Activated CD4-positive, CD25-positive, alpha-beta regulatory T cell treated with anti-CD3 and anti-CD28 coated beads, Interleukin-2, amount 50 U/mL, for 16 hours (primary cell): ENCODE measurements around the gene CSF3R.
"Not testable (repeated sequence)": the region's sequence is repeated elsewhere in the genome, so short reads cannot be mapped to it uniquely, and the experiment has no call there.

ENCODE experiments used
- DNase-seq: peaks from one replicate; pipeline ENCODE4 v3.0.0-alpha.2; 2020; ENCODE audit warnings: low read depth, low spot score

The CSF3R gene

DNA sequence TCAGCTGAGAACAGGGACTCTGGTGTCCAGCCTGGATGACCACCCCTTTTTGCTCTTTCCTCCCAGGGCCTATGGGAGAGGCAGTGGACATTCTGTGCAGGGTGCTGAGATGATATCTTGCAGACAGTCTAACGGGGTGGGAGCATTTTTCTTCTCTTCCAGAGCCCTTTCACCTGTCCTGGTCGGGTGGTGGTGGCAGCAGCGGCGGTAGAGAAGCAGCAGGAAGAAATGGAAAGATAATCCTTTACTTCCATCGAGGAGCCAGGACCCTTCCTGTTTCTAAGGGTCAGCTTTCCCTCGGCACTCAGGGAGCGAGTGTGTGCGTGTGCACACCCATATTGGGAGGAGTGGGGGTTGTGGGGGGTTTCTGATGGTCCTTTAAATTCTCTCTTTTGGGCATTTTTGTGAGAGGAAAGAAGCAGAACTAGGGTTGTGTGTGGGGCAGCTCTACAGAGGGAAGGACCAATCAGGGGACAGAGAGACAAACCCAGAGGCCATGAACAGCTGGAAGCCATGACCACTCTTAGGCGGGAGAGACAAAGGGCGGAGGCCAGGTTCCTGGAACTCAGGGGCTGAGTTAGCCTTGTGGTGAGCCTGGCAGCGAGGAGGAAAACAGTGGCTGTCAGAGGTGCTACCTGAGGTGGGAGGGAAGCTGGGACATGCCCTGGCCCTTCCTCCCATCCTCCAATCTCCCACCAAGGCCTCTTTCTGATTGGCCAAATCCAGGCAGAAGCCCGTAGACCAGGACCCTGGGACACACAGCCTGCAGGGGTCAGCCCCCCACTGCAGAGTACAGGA is 31.2 kb upstream of the CSF3R start:
- DNase-seq: no peak

DNA sequence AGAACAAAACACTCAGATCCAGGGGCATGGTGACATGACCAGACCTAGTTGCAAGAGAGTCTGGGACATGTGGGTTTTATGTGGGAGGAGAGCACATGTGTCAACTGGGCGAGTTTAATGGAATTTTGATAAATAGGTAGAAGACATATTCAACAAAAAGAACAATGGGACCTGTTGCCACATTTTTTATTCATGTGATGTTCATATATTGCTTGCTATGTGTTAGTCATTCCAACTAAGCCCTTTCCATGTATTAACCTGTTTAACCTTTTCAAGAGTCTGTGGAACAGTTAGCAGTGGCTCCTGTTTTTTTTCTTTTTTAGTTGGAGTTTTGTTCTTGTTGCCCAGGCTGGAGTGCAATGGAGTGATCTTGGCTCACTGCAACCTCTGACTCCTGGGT is 30.1 kb upstream of the CSF3R start:
- DNase-seq: no peak

DNA sequence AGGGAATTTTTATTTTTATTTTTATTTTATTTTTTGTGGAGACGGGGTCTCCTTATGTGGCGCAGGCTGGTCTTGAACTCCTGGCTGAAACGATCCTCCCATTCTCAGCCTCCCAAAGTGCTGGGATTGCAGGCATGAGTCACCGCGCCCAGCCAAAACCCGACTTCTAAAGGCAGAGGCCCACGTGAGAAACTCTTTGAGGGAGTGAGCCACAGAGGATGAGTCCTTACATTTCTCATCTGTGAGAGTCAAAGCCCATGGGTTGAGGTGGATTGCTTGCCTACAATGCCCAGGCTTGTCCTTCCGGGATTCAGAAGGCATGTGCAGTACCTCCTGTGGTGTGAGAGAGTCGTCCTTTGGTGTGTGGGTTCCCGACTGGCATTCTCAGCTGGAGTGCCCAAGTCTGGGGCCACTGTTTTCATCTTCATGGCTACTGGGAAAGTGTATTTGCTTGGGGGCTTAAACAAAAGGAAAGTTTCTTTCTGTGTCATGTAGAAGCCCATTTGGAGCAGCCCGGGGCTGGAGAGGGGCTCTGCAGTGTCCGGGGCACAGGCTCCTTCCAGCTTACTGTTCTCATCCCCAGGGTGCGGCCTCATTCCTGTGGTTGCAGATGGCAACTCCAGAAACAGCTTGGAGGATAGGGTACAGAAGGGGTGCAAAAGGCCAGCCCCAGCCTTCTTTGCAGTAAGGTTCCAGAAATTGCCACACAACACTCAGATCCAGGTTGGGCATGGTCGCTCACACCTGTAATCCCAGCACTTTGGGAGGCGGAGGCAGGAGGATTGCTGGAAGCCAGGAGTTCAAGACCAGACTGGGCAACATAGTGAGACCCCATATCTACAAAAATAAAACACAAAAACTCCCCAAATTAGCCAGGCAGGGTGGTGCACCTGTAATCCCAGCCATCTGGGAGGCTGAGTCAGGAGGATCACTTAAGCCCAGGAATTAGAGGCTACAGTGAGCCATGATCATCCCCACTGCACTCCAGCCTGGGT is 29.4 kb upstream of the CSF3R start:
- no peak for DNase-seq

DNA sequence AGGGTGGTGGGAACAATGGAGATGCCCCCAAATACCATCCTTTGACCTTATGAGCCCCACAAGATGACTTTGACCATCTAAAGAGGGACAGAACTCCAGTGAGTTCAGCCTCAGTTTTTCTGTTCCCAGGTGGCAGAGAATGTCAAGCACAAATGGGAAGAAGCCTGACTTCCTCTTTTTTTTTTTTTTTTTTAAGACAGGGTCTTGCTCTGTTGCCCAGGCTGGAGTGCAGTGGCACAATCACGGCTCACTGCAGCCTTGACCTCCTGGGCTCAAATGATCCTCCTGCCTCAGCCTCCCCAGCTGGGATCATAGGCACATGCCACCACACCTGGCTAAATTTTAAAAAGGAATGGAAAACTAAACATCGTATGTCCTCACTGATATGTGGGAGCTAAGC is 28.5 kb upstream of the CSF3R start:
- not testable (repeated sequence) for DNase-seq

DNA sequence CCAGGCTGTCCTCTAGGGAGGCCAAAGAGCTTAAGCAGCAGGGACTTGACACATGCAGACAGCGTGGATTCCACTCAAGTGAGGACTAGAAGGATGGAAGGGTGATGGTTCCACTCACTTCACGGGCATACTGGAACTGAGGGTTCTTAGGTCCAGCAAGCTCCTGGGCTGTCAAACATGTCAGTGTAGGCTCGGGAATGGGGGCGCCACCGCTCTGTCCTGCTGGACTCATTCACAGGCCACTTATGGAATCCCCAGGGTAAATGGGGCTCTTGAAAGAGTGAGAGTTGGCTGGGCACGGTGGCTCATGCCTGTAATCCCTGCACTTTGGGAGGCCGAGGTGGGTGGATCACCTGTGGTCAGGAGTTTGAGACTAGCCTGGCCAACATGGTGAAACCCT is 27.7 kb upstream of the CSF3R start:
- no peak for DNase-seq

DNA sequence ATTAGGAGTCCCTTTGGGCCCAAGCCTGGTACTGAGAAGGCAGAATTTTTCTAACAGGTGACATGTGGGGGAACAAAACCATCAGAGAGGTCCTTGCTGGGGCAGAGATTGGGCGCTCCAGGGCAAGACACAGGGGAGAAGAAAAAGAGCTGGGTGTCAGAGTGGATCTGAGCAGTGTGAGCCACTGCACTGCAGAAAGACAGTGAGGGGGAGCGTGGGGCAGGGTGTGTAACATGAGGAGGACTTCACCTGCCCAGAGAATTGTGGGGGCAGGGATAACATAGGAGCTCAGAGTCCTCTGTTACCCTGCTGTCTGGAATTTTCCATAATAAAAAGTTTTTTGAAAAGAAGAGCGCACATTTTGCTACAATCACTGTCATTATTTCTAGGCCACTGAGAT is 25.5 kb upstream of the CSF3R start:
- no peak for DNase-seq

DNA sequence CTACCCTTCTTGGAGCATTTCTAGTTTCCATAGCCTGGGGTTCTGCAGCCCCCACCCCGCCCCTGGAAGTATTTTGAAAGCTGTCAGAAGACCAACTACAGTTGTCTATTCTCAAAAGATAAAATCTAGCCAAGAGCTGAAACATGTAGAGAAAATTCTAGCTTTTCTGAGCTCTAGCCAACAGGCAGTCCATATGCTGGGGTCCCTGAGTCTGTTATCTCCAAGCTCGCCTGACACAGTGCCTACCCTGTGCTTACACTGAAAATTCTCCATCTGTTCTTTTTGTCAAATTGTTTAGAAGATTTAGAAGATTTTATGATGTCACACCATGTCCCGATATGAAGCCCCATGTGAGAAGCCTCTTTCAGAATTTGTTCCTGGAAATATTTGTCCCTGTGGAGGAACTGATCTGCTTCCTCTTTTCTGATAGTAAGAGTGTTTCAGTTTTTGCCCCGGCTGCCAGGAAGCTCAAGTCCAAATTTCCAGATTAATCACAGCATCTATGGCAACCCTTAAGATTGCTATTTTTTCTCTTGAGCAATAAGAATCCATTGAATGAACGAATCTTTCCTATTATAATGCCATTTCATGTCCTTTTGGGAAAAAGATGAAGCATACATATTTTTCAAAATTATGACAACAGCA is 23.7 kb upstream of the CSF3R start:
- no peak for DNase-seq

DNA sequence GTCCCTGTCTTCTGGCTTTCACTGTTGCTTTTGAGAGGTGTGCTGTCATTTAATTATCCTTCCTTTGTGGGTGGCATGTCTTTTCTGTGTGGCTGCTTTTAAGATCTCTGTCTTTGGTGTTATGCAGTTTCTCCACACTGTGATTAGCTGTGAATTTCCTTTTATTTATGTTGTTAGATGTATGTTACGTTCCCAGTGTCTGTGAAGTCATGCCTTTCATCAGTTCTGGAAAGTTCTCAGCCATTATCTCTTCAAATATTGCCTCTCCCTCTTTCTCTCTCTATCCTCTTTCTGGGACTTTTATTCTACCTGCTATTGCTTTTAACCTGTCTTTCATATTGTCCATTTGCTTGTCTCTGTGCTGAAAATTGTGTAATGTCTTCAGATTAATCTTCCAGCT is 21.0 kb upstream of the CSF3R start:
- no peak for DNase-seq

DNA sequence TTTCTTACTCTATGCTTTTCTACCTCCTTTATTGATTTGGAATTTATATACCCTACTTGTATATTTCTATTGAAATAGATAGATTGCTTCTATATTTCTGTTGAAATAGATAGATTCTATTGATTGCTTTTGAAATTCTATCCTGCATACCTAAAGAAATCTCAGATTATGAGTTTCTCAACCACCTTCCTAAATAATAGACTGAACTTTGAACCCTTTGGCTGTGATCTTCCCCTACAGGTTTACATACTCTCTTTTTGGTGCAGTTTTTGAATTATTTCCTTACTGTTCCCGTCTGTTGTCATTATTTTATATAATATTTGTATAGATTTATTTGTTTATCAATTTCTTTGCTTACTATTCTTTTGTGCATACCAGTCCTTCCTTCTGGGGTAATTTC is 20.4 kb upstream of the CSF3R start:
- DNase-seq: no peak

DNA sequence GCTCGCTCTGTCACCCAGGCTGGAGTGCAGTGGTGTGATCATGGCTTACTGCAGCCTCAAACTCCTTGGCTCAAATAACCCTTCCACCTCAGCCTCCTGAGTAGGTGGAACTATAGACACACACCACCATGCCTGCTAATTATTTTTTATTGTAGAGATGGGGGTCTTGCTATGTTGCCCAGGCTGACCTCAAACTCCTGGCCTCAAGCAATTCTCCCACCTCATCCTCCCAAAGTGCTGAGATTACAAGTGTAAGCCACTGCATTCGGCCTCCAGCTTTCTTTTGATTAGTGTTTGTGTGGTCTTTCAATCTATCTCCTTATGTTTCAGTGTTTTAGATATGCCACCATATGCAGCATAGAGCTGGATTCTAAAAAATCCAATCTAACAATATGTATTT is 19.9 kb upstream of the CSF3R start:
- DNase-seq: no peak

DNA sequence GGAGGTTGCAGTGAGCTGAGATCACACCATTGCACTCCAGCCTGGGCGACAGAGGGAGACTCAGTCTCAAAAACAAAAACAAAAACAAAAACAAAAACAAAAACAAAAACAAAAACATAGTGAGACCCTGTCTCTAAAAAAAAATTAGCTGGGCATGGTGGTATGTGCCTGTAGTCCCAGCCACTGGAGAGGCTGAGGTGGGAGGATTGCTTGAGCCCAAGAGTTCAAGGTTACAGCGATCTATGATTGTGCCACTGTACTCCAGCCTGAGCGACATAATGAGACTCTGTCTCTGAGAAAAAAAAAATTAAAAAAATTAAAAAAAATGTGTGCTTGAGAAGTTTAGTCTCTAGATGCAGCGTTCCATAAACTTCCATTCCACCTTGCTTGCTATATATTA is 19.2 kb upstream of the CSF3R start:
- DNase-seq: not testable (repeated sequence)

DNA sequence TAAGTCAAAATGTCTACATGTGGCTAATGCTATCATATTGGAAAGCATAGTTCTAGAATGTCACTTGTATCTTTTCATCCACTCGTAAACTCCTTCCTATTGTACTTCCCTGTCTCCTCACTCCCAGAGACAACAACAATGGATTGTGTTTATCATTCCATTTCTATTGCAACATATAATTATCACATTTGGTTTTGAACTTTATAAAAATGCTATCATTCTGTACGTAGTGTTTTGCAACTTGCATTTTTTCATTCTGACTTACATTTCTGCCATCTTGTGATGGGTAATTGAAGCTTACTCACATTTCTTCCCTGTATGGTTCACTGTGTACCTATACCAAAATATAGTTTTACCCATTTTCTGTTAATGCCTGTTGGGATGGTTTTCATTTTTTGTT is 14.5 kb upstream of the CSF3R start:
- DNase-seq: no peak

DNA sequence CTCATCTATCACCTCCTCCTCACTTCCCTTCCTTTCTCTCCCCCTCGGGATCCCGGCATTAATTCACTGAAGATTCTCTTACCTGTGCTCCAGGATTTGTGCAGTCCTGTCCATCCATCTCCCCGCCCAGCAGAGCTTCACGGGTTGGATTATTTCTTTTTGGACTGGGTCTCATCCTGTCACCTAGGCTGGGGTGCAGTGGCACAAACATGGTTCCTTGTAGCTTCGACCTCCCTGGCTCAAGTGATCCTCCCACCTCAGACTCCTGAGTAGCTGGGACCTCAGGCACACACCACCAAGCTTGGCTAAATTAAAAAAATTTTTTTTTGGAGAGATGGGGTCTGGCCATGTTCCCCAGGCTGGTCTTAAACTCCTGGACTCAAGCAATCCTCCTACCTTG is 12.3 kb upstream of the CSF3R start:
- DNase-seq: no peak

DNA sequence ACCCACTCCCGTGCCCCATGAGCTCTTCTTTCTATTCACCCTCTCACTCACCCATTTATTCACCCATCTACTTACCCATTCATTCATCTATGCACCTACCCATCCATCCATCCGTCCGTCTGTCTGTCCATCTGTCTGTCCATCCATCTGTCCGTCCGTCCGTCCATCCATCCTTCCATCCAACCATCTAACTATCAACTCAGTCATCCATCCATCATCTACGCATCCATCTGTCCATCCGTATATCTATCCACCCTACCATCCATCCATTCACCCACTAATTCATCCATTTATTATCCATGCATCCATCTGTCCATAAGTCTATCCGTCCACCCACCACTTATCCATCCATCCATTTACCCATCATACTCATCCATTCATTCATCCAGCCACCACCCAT is 10.8 kb upstream of the CSF3R start:
- DNase-seq: no peak

DNA sequence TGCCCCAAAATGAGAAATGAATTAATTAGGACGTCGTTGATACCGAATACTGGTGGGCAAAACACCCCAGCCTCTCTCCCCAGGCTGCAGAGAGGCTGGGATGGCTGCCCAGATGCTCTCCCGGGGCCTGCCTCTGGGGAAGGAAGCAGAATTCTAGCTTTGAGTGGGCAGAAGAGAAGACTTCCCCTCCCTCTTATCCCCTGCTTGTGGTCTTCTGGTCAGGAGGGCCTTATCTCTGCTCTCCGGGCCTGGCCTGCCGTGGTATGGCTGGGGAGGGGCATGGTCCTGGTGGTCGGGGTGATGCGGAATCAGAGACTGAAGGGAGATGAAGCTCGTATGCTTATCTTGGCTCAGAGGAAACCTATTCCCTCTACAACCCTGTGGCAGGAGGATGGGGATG is 9.8 kb upstream of the CSF3R start:
- DNase-seq: no peak

DNA sequence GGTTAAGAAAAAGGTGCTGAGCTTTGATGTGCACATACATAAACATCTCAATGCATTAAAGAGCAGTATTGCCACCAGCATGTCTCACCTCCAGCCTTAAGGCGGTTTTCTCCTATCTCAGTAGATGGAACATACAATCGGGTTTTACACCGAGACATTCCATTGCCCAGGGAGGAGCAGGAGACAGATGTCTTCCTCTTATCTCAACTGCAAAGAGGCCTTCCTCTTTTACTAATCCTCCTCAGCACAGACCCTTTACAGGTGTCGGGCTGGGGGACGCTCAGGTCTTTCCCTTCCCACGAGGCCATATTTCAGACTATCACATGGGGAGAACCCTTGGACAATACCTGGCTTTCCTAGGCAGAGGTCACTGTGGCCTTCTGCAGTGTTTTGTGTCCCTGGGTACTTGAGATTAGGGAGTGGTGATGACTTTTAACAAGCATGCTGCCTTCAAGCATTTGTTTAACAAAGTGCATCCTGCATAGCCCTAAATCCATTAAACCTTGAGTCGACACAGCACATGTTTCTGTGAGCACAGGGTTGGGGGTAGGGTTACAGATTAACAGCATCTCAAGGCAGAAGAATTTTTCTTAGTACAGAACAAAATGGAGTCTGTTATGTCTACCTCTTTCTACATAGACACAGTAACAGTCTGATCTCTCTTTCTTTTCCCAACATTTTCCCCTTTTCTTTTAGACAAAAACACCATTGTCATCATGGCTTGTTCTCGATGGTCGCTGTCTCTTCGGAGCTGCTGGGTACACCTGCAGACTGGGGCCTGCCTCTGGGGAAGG is 6.7 kb upstream of the CSF3R start:
- DNase-seq: not testable (repeated sequence)

DNA sequence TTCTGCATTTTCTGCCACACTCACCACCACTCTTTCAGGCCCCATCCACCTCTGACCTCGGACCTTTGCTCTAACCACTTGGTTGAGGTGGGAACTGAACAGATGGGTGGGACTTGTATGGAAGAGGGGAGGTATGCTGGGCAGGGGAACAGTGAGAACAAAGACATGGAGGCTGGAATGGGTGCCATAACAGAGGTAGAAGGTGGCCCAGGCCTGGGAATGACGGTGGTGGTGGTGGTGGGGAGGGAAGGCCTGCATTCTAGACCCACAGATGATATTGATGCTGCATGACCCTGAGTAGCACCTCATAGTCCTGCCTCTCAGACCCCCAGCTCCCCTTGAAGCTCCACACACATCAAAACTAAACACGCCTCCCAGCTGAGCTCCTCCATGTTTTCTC is 5.2 kb upstream of the CSF3R start:
- DNase-seq: no peak

DNA sequence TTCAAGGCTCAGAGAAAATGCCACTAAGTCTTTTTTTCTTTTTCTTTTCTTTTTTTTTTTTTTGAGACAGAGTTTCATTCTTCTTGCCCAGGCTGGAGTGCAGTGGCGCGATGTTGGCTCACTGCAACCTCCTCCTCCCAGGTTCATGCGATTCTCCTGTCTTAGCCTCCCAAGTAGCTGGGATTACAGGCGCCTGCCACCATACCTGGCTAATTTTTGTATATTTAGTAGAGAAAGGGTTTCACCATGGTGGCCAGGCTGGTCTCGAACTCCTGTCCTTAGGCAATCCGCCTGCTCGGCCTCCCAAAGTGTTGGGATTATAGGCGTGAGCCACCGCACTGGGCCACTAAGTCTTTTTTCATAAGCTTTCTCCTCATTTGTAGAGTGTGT is 4.6 kb upstream of the CSF3R start:
- DNase-seq: not testable (repeated sequence)

DNA sequence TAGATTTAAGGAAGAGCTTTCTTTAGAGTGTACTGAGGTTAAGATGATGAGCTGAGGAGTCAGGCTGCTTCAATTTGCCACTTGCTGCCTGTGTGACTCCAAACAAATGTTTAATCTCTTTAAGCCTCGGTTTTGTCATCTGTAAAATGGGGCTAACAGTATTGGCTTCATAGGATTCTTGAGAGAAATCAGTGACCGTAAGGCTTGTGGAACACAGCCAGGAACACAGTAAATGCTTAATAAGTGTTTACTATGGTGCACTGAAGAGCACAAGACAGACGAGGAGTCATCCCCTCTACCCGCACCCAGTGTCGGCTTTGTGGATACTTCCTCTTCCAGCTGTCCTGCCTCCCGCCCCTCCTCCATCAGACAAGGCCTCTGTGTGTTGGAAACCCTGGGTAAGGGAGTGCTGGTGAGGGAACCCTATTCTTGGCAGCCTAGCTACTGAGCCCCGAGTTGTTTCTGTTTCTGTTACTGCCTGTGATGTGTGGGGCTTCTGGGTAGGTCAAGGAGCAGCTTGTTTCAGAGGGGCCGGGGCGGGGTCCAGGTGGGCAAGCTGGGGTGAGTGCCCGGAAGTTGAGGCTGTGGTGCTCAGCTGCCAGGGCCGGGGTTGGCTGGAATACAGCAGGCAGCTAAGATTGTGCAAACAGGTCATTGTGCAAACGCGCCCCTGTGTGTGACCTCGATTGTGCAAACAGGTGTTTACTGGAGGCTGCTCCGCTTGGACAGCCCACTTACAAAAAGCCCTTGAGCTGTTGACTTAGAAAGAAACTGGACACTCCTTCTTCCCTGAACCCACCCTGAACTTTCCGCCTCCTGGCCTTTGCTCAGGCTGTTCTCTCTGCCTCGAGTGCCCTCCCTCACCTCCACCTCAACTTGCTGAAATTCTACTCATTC is 4.0 kb upstream of the CSF3R start:
- DNase-seq: no peak

DNA sequence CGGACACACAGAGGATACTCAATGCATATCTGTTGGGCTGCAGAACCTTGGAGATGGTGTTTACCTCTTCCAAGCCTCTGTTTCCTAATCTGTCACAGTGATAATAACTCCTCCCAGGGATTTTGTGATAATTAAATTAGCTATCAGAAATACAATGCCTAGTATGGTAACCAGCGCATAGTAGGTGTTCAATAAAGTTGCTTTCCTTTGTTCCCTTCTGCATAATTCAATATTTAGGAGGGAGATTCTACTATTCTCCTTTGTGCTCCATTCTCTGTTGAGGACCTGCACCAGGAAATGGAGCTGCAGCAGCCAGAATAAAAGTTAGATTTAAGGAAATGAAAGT is 3.4 kb upstream of the CSF3R start:
- no peak for DNase-seq

DNA sequence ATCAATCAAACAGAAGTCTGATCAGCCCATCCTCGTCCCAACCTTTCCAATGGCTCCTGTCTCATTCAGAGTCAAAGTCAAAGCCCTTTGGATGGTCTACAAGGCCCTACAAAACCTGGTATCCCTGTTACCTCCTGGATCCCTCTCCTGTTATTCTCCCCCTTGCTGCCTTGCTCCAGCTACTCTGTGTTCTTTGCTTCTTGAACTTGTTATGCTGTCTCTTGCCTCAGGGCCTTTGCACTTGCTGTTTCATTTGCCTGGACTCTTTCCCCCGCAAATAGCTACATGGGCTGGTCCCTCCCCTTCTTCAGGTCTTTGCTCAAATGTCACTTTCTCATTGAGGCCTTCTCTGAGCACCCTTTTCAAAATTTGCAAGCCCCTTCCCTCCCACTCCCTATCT is 1.4 kb upstream of the CSF3R start:
- no peak for DNase-seq
